PFSK-1 (cell line): ENCODE measurements around the gene DR1.

Experiments used
- FOXP2 ChIP-seq: optimal IDR thresholded peaks from 2 replicates; pipeline ENCODE3; 2011; ENCODE audit warnings: borderline replicate concordance, control low read depth, inconsistent platforms; ENCODE audit not compliant: insufficient read depth; ENCODE audit errors: extremely low read length, extremely low read depth
- POLR2AphosphoS5 ChIP-seq: IDR thresholded peaks from 2 replicates; pipeline ENCODE4 v1.6.1; 2012; ENCODE audit warnings: low read depth, mild to moderate bottlenecking, control low read depth, low read length, moderate library complexity
- REST ChIP-seq, 2 experiments: IDR thresholded peaks; 2 replicates each; pipeline versions ENCODE4 v1.6.1 to v1.8.0; 2011 to 2012; ENCODE audit warnings: low read depth in 2 of 2, low read length in 2 of 2, control low read depth in 1 of 2, inconsistent platforms in 1 of 2, mild to moderate bottlenecking in 1 of 2, moderate library complexity in 1 of 2; ENCODE audit not compliant: insufficient read depth in 1 of 2
- SIN3A ChIP-seq: IDR thresholded peaks from 2 replicates; pipeline ENCODE4 v1.6.1; 2012; ENCODE audit warnings: mild to moderate bottlenecking, low read length, moderate library complexity, borderline replicate concordance; ENCODE audit not compliant: insufficient read depth
- TAF1 ChIP-seq: IDR thresholded peaks from 2 replicates; pipeline ENCODE4 v1.6.1; 2012; ENCODE audit warnings: low read length, control low read depth, borderline replicate concordance; ENCODE audit not compliant: insufficient read depth

Gene DR1

GRCh38 chr1:93306920-93307319, 38.8 kb upstream of the DR1 start:
- TF ChIP-seq REST (IDR thresholded peaks at IDR 0.05; ENCODE audit: insufficient read depth in 1 of 2, low read depth in 2 of 2, low read length in 2 of 2) = no peak
- TF ChIP-seq POLR2AphosphoS5 = no peak
- TF ChIP-seq TAF1 = no peak
- TF ChIP-seq FOXP2 = no peak
- no peak for TF ChIP-seq SIN3A

GRCh38 chr1:93313026-93313425, 32.7 kb upstream of the DR1 start:
- TF ChIP-seq REST (IDR thresholded peaks at IDR 0.05; ENCODE audit: insufficient read depth in 1 of 2, low read depth in 2 of 2, low read length in 2 of 2) (no peak), TAF1 (no peak), SIN3A (no peak), POLR2AphosphoS5 (no peak), FOXP2 (no peak)

- no peak for TF ChIP-seq POLR2AphosphoS5
Observed at GRCh38 chr1:93317207-93317606, 28.5 kb upstream of the DR1 start.

GRCh38 chr1:93317943-93318342, 27.8 kb upstream of the DR1 start:
- TF ChIP-seq SIN3A (no peak), REST (IDR thresholded peaks at IDR 0.05; ENCODE audit: insufficient read depth in 1 of 2, low read depth in 2 of 2, low read length in 2 of 2) (no peak), FOXP2 (no peak), TAF1 (no peak), POLR2AphosphoS5 (no peak)

GRCh38 chr1:93321720-93322119, 24.0 kb upstream of the DR1 start:
- TF ChIP-seq REST (IDR thresholded peaks at IDR 0.05; ENCODE audit: insufficient read depth in 1 of 2, low read depth in 2 of 2, low read length in 2 of 2) = no peak
- TF ChIP-seq FOXP2 = no peak
- no peak for TF ChIP-seq TAF1

- no peak for TF ChIP-seq REST (IDR thresholded peaks at IDR 0.05; ENCODE audit: insufficient read depth in 1 of 2, low read depth in 2 of 2, low read length in 2 of 2)
- no peak for TF ChIP-seq FOXP2
- no peak for TF ChIP-seq TAF1
- TF ChIP-seq SIN3A = no peak
- no peak for TF ChIP-seq POLR2AphosphoS5
Observed at GRCh38 chr1:93322349-93322748, 23.4 kb upstream of the DR1 start.
